Adrenal gland (tissue), 12 donors: Measurements from ENCODE around the gene IQCM. TPM values are rescaled to one million over a fixed set of nuclear protein-coding genes. Genes with fewer than 3 reads are reported as not detected.

Source experiments
- DNase-seq, 7 donors: peaks; one replicate each; pipeline ENCODE4 v3.0.0-alpha.2; 2019 to 2020
- H3K27ac ChIP-seq, 5 donors: fragments of 200-600 bp; sonication (generic) in 4 of 5; 1 replicate in 3 of 5; 2 replicates in 2 of 5; pipeline versions ENCODE4 v1.5.1 to v1.8.0; 2016 to 2020; ENCODE audit warnings: mild to moderate bottlenecking in 1 of 5
- H3K27me3 ChIP-seq: fragments of 200-600 bp; 2 replicates; pipeline ENCODE4 v1.8.0; 2021
- H3K36me3 ChIP-seq, 2 donors: fragments of 200-600 bp; replicated peaks in 1 of 2; 1 replicate in 1 of 2; 2 replicates in 1 of 2; pipeline versions ENCODE4 v1.5.1 to v1.8.0; 2018 to 2022
- H3K4me1 ChIP-seq, 2 donors: fragments of 200-600 bp; replicated peaks in 1 of 2; 1 replicate in 1 of 2; 2 replicates in 1 of 2; pipeline versions ENCODE4 v1.5.1 to v1.8.0; 2018 to 2021
- H3K4me3 ChIP-seq, 4 donors: fragments of 200-600 bp; sonication (generic) in 3 of 4; one replicate each; pipeline ENCODE4 v1.5.1; 2016 to 2018
- H3K9me3 ChIP-seq, 3 donors: fragments of 200-600 bp; sonication (generic) in 1 of 3; replicated peaks in 1 of 3; 1 replicate in 2 of 3; 2 replicates in 1 of 3; pipeline versions ENCODE4 v1.5.1 to v1.8.0; 2016 to 2021
- CTCF ChIP-seq, 6 experiments: fragments of 450-650 bp in 4 of 6; fragments of 200-600 bp in 2 of 6; sonication (generic) in 1 of 6; IDR thresholded peaks; 1 replicate in 5 of 6; 2 replicates in 1 of 6; pipeline versions ENCODE4 v1.5.1 to v1.8.0; 2016 to 2021; ENCODE audit warnings: antibody characterized with exemption in 6 of 6, mild to moderate bottlenecking in 2 of 6, moderate library complexity in 1 of 6
- POLR2A ChIP-seq, 2 donors: fragments of 450-650 bp; IDR thresholded peaks; one replicate each; pipeline ENCODE4 v1.6.1; 2017; ENCODE audit warnings: antibody characterized with exemption in 2 of 2, mild to moderate bottlenecking in 2 of 2, moderate library complexity in 1 of 2
- WGBS, 4 donors: extraction: QIAGEN DNeasy Blood & Tissue Kit in 2 of 4; methylation state at CpG; one replicate each; pipeline versions ENCODE4 v1.1.5 to v1.1.7; 2013 to 2017; 5-methylcytosine and 5-hydroxymethylcytosine counted together
- intact Hi-C, 2 donors: fragments of 100-400 bp; cut with DNase I; formaldehyde crosslinking; loops; one replicate each; pipeline versions ENCODE4 v1.14.1 to v1.15.0; 2022 to 2023
- polyA plus RNA-seq, 3 donors: library from polyadenylated mRNA; stranded (reverse); fragments of 200-250 nt in 2 of 3; fragments of 350-450 nt in 1 of 3; fragmentation: Illumina TruSeq in 1 of 3; extraction: RNeasy Lipid Tissue Mini Kit (QIAGEN cat#74804) in 1 of 3; gene quantifications; one replicate each; pipeline ENCODE4 v1.2.3, GENCODE V29; 2013 to 2014
- total RNA-seq, 9 donors: library from RNA; depleted of rRNA in 4 of 9; stranded (reverse); fragments of >200 nt in 4 of 9; fragments of 120-200 nt in 1 of 9; fragmentation: NEBNext Ultra II Directional in 1 of 9; extraction: Animal tissue kit (Norgen Biotek cat#: 25700) in 1 of 9; gene quantifications; one replicate each; pipeline versions ENCODE4 v1.1.0 to v1.2.4, GENCODE V29; 2013 to 2023
- donor health status: healthy with polysubstance abuse.
- donor health status: Bipolar disorder and iron deficiency.
- donor health status: DM: yes; HTN: yes; CAD: no.
- donor health status: DM: no; HTN: no; CAD: no.
- donor health status: DM: no; HTN: no; CAD: no.
- donor health status: DM: yes; HTN: yes; CAD: no.

IQCM gene
- total and polyA plus RNA-seq, 12 donors: not detected

GRCh38 chr4:149785696-149786431 lies 29.8 kb downstream of the IQCM start:
- WGBS, 4 donors: 79 to 94% (median 88%) methylated on average over 1 of the region's 1 CpG
- Histone ChIP-seq H3K27me3 (no peaks in the 10 kb centered on the region), H3K9me3 (no peaks in the 10 kb centered on the region), H3K36me3 (no peaks in the 10 kb centered on the region), H3K4me3 (no peak overlapping the region), H3K27ac (no peak overlapping the region), H3K4me1 (no peaks in the 10 kb centered on the region)
- TF ChIP-seq POLR2A (IDR thresholded peaks at IDR 0.05): no peak
- intact Hi-C loops: no loop called here
- DNase-seq: no peak

- Histone ChIP-seq H3K36me3 (no peaks in the 10 kb centered on the region), H3K4me3 (no peak overlapping the region), H3K9me3 (no peaks in the 10 kb centered on the region), H3K27ac (no peak overlapping the region), H3K27me3 (no peaks in the 10 kb centered on the region), H3K4me1 (no peaks in the 10 kb centered on the region)
- DNase-seq: no peak
- intact Hi-C loops: no loop called here
- TF ChIP-seq CTCF (IDR thresholded peaks at IDR 0.05) (no peak), POLR2A (IDR thresholded peaks at IDR 0.05) (no peak)
- WGBS, 4 donors: 61 to 78% (median 76%) methylated on average over 2 of the region's 2 CpGs
Measured at GRCh38 chr4:149784018-149784417, 31.6 kb downstream of the IQCM start.

- H3K9me3 ChIP-seq: no peaks in the 10 kb centered on the region
- DNase-seq: no peak
- H3K27me3 ChIP-seq: no peaks in the 10 kb centered on the region
- no peak overlapping the region for H3K27ac ChIP-seq
- no peak for TF ChIP-seq CTCF (IDR thresholded peaks at IDR 0.05)
- TF ChIP-seq POLR2A (IDR thresholded peaks at IDR 0.05): no peak
- H3K4me1 ChIP-seq: no peaks in the 10 kb centered on the region
- intact Hi-C loops: no loop called here
- whole genome bisulfite sequencing, 4 donors: 59 to 66% (median 60%) methylated on average over 3 of the region's 3 CpGs
- H3K4me3 ChIP-seq: no peak overlapping the region
- no peaks in the 10 kb centered on the region for H3K36me3 ChIP-seq
Measured at GRCh38 chr4:149781150-149781549, 34.5 kb downstream of the IQCM start.

- WGBS, 4 donors: 83 to 90% (median 88%) methylated on average over 2 of the region's 2 CpGs
- no peaks in the 10 kb centered on the region for H3K36me3 ChIP-seq
- H3K4me3 ChIP-seq: no peak overlapping the region
- H3K27ac ChIP-seq: no peak overlapping the region
- no peaks in the 10 kb centered on the region for H3K4me1 ChIP-seq
- no peak for DNase-seq
- no peaks in the 10 kb centered on the region for H3K9me3 ChIP-seq
- no peaks in the 10 kb centered on the region for H3K27me3 ChIP-seq
- intact Hi-C loops: no loop called here
- no peak for TF ChIP-seq POLR2A (IDR thresholded peaks at IDR 0.05)
- TF ChIP-seq CTCF (IDR thresholded peaks at IDR 0.05): no peak
Measured at GRCh38 chr4:149768477-149768876, 47.2 kb downstream of the IQCM start.

- H3K27me3 ChIP-seq: no peaks in the 10 kb centered on the region
- H3K9me3 ChIP-seq: no peaks in the 10 kb centered on the region
- no peak overlapping the region for H3K4me3 ChIP-seq
- no peaks in the 10 kb centered on the region for H3K36me3 ChIP-seq
- intact Hi-C loops: no loop called here
- no peak for DNase-seq
- WGBS, 4 donors: 68 to 82% (median 77%) methylated on average over 1 of the region's 1 CpG
- no peak overlapping the region for H3K27ac ChIP-seq
- no peak for TF ChIP-seq CTCF (IDR thresholded peaks at IDR 0.05)
- no peak for TF ChIP-seq POLR2A (IDR thresholded peaks at IDR 0.05)
- no peaks in the 10 kb centered on the region for H3K4me1 ChIP-seq
Measured at GRCh38 chr4:149766135-149766534, 49.5 kb downstream of the IQCM start.
